Gastrocnemius medialis (tissue), 4 donors: ENCODE results near the gene NUP62. TPM values are rescaled to one million over a fixed set of nuclear protein-coding genes. Genes with fewer than 3 reads are reported as not detected.

Source experiments
- ATAC-seq, 2 donors: fragments of 150-250 bp; one replicate each; pipeline ENCODE4 v1.9.1; 2016
- DNase-seq, 2 donors: peaks; one replicate each; pipeline ENCODE4 v3.0.0-alpha.2; 2019
- H3K27ac ChIP-seq, 4 donors: fragments of 200-600 bp; sonication (generic); 1 replicate in 1 of 4; 2 replicates in 3 of 4; pipeline ENCODE4 v1.5.1; 2016 to 2018; ENCODE audit warnings: mild to moderate bottlenecking in 2 of 4, moderate library complexity in 1 of 4
- H3K27me3 ChIP-seq, 3 donors: fragments of 200-600 bp; sonication (generic) in 2 of 3; 1 replicate in 1 of 3; 2 replicates in 2 of 3; pipeline versions ENCODE4 v1.5.1 to v1.6.0; 2016 to 2019; ENCODE audit warnings: mild to moderate bottlenecking in 1 of 3, moderate library complexity in 1 of 3
- H3K36me3 ChIP-seq, 2 donors: fragments of 200-600 bp; sonication (generic) in 1 of 2; one replicate each; pipeline ENCODE4 v1.5.1; 2017 to 2018
- H3K4me1 ChIP-seq, 2 donors: fragments of 200-600 bp; sonication (generic) in 1 of 2; one replicate each; pipeline ENCODE4 v1.5.1; 2016 to 2017; ENCODE audit warnings: mild to moderate bottlenecking in 2 of 2
- H3K4me3 ChIP-seq, 4 donors: fragments of 200-600 bp; sonication (generic) in 3 of 4; 1 replicate in 1 of 4; 2 replicates in 3 of 4; pipeline ENCODE4 v1.5.1; 2016 to 2019; ENCODE audit warnings: mild to moderate bottlenecking in 2 of 4
- H3K9me3 ChIP-seq, 3 donors: fragments of 200-600 bp; sonication (generic) in 2 of 3; 1 replicate in 1 of 3; 2 replicates in 2 of 3; pipeline ENCODE4 v1.5.1; 2016 to 2019
- POLR2A ChIP-seq, 2 donors: fragments of 450-650 bp; IDR thresholded peaks; one replicate each; pipeline ENCODE4 v1.6.1; 2017; ENCODE audit warnings: antibody characterized with exemption in 2 of 2, mild to moderate bottlenecking in 2 of 2, moderate library complexity in 2 of 2
- in situ Hi-C, 4 donors: fragments of 200-750 bp; cut with MboI; loops; one replicate each; pipeline versions ENCODE4 v1.15.0 to v1.8.0; 2017; ENCODE audit warnings: low sequenced_read_pairs in 4 of 4
- intact Hi-C: fragments of 100-400 bp; cut with DNase I; formaldehyde crosslinking; loops from one replicate; pipeline ENCODE4 v1.15.1; 2023; ENCODE audit warnings: low total_unique reads
- total RNA-seq, 4 donors: library from RNA; depleted of rRNA; stranded (reverse); fragments of >200 nt; gene quantifications; one replicate each; pipeline versions ENCODE4 v1.1.0 to v1.2.3, GENCODE V29; 2016
- TF ChIP-seq, protein P1 (sequence below), 5 experiments: fragments of 450-650 bp in 3 of 5; fragments of 200-600 bp in 2 of 5; sonication (generic) in 2 of 5; IDR thresholded peaks in 4 of 5; conservative IDR thresholded peaks in 1 of 5; 1 replicate in 4 of 5; 2 replicates in 1 of 5; pipeline ENCODE4 v1.5.1; 2016 to 2019; ENCODE audit warnings: antibody characterized with exemption in 5 of 5, mild to moderate bottlenecking in 3 of 5, moderate library complexity in 3 of 5

NUP62 gene
- total RNA-seq, 4 donors from 2014 or later: 32.8 to 38.0 (median 36.3) TPM

DNA sequence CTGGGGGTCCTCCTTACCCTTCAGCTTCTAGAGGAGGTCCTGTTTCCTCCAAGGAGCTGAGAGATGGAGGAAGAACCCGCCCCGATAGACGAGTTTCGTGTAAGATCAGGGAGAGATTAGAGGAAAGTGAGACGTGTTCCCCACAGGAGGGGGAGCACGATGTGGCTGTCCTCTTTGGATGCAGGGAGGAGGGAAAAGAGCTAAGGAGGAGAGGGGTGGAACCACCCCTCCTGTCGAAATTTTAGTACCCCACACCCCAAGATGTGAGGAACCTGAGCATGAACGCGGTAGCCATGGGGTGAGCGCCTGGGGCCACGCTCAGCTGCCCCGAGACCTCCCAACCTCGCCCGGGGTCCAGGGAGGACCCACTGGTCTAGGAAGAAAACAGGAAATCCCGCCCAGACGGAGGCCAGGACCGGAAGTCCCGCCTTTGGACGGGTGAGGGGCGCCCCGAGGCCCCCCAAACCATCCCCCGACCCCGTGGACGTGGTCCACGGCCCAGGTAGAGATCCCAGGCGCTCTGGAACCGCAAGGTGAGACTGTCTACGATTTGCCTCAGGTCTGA is 53.4 kb downstream of the NUP62 start:
- intact Hi-C loops (loop anchor here (1.0 to 10.0 kb wide), 8 partner anchors 9 to 1241 kb away; partner anchors contain the start of genes DBP, FUZ, MYH14 and PNKP), in situ Hi-C loops (loop anchor here in 2 of 4 donors (10.0 kb wide), 1 partner anchor 61 kb away; the partner anchor contains the start of genes FUZ (in 2 of the 2) and MED25 (in 2 of the 2))
- peaks cover 0 to 40% of the 10 kb centered on the region in 2 donors for H3K36me3 ChIP-seq
- TF ChIP-seq, protein P1, sequence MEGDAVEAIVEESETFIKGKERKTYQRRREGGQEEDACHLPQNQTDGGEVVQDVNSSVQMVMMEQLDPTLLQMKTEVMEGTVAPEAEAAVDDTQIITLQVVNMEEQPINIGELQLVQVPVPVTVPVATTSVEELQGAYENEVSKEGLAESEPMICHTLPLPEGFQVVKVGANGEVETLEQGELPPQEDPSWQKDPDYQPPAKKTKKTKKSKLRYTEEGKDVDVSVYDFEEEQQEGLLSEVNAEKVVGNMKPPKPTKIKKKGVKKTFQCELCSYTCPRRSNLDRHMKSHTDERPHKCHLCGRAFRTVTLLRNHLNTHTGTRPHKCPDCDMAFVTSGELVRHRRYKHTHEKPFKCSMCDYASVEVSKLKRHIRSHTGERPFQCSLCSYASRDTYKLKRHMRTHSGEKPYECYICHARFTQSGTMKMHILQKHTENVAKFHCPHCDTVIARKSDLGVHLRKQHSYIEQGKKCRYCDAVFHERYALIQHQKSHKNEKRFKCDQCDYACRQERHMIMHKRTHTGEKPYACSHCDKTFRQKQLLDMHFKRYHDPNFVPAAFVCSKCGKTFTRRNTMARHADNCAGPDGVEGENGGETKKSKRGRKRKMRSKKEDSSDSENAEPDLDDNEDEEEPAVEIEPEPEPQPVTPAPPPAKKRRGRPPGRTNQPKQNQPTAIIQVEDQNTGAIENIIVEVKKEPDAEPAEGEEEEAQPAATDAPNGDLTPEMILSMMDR (IDR thresholded peaks at IDR 0.05 in 4 of 5, conservative IDR thresholded peaks at IDR 0.05 in 1 of 5): no peak
- TF ChIP-seq POLR2A (IDR thresholded peaks at IDR 0.05): no peak
- DNase-seq: peak; percentile 32 to 55
- H3K27me3 ChIP-seq: no peaks in the 10 kb centered on the region
- ATAC-seq: peak in 1 of 2 donors; percentile 11
- peaks cover 30 to 36% of the 10 kb centered on the region in 2 donors for H3K4me1 ChIP-seq
- peak overlapping the region; percentile 91 to 100 (median 99) for H3K27ac ChIP-seq
- H3K9me3 ChIP-seq: no peaks in the 10 kb centered on the region
- H3K4me3 ChIP-seq: peak overlapping the region; percentile 62 to 95 (median 92)

DNA sequence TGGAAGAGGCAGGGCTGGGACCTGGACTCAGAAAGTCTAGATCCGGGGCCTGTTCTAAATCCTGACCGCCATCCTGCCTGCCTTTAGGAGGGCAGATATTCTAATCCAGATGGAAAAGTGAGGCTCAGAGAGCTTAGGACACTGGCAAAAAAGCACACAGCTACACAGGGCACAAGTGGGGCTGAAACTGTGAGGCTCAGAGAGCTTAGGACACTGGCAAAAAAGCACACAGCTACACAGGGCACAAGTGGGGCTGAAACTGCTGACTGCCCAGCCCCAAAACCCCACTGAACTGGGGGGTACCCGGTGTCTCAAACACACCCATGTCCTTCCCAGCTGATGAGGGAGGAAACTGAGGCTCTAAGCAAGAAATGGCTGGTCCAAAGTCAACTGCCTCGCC is 54.1 kb downstream of the NUP62 start:
- no peaks in the 10 kb centered on the region for H3K27me3 ChIP-seq
- intact Hi-C loops: loop anchor here (5.0 to 10.0 kb wide), 4 partner anchors 327 to 1240 kb away; partner anchors contain the start of genes DBP, MYH14 and RPS11
- no peak for DNase-seq
- H3K27ac ChIP-seq: peak overlapping the region; percentile 91 to 100 (median 99)
- H3K9me3 ChIP-seq: no peaks in the 10 kb centered on the region
- TF ChIP-seq, protein P1 (IDR thresholded peaks at IDR 0.05 in 4 of 5, conservative IDR thresholded peaks at IDR 0.05 in 1 of 5): no peak
- no peak for TF ChIP-seq POLR2A (IDR thresholded peaks at IDR 0.05)
- H3K4me3 ChIP-seq: peak overlapping the region; percentile 62 to 95 (median 92)
- no peak for ATAC-seq
- in situ Hi-C loops: loop anchor here in 2 of 4 donors (10.0 kb wide), 1 partner anchor 60 kb away; the partner anchor contains the start of genes FUZ (in 2 of the 2) and MED25 (in 2 of the 2)
- peaks cover 35 to 43% of the 10 kb centered on the region in 2 donors for H3K4me1 ChIP-seq
- H3K36me3 ChIP-seq: peaks cover 0 to 33% of the 10 kb centered on the region in 2 donors

DNA sequence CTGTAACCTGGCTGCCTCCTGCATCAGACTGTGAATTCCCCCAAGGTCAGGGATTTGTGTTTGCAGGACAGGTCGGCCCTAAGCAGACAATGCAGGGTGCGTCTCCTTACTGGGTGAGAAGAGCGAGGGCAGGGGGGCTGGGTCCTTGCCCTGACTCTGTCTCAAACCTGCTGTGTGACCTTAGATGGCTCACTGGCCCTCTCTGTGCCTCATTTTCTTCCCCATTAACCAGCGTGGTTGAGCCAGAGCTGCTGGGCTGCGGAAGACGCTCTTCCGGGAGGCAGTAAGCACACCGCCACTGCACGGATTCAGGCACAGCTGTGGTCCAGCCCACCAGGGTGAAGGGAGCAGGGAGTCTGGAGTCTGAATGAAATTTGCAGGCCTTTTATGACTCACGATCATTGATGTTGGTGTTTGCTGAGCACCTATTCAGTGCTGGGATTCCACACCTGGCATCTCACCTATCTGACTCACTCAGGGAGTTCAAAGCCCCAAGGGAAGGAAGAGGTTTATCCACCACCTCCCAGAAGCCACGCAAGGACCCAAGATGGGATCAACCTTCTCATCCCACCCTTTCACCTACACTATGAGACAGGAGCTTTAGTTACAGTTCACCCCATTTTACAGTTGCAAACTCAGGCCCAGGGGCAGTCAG is 54.7 kb downstream of the NUP62 start:
- peak overlapping the region in 1 of 4 donors; percentile 92 for H3K4me3 ChIP-seq
- peaks cover 40 to 47% of the 10 kb centered on the region in 2 donors for H3K4me1 ChIP-seq
- H3K9me3 ChIP-seq: no peaks in the 10 kb centered on the region
- H3K36me3 ChIP-seq: peaks cover 0 to 28% of the 10 kb centered on the region in 2 donors
- H3K27ac ChIP-seq: peak overlapping the region; percentile 91 to 100 (median 99)
- ATAC-seq: no peak
- no peak for DNase-seq
- intact Hi-C loops: loop anchor here (5.0 to 10.0 kb wide), 4 partner anchors 328 to 1240 kb away; partner anchors contain the start of genes DBP, MYH14 and RPS11
- TF ChIP-seq, protein P1 (IDR thresholded peaks at IDR 0.05 in 4 of 5, conservative IDR thresholded peaks at IDR 0.05 in 1 of 5): no peak
- TF ChIP-seq POLR2A (IDR thresholded peaks at IDR 0.05): no peak
- in situ Hi-C loops: loop anchor here in 2 of 4 donors (10.0 kb wide), 1 partner anchor 60 kb away; the partner anchor contains the start of genes FUZ (in 2 of the 2) and MED25 (in 2 of the 2)
- no peaks in the 10 kb centered on the region for H3K27me3 ChIP-seq

DNA sequence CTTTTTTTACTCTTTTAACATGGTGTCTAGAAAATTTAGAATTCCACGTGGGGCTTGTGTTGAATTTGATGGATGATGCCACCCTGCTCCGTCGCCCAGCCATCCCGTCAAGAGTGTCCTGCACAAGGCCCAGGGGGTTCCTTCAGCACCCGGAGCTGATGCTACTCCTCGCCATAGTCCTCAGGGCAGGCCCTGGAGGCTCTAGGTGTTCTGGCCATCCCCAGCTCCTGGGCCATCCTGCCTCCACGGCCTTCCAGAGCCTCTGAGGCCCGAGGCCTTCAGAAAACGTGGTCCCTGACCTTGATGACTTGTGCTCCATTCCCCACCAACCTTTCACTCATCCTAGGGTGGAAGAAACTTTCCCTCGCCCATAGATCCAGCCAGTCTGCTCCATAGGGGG is 55.5 kb downstream of the NUP62 start:
- no peak overlapping the region for H3K4me3 ChIP-seq
- no peaks in the 10 kb centered on the region for H3K27me3 ChIP-seq
- ATAC-seq (no peak), DNase-seq (no peak)
- peak overlapping the region in 3 of 4 donors; percentile 91 to 100 (median 99) for H3K27ac ChIP-seq
- in situ Hi-C loops: loop anchor here in 2 of 4 donors (10.0 kb wide), 1 partner anchor 59 kb away; the partner anchor contains the start of genes FUZ (in 2 of the 2) and MED25 (in 2 of the 2)
- H3K36me3 ChIP-seq: peaks cover 0 to 20% of the 10 kb centered on the region in 2 donors
- intact Hi-C loops: loop anchor here (10.0 kb wide), 1 partner anchor 1239 kb away; the partner anchor contains the start of gene DBP
- H3K4me1 ChIP-seq: peaks cover 42 to 44% of the 10 kb centered on the region in 2 donors
- H3K9me3 ChIP-seq: no peaks in the 10 kb centered on the region
- no peak for TF ChIP-seq POLR2A (IDR thresholded peaks at IDR 0.05)
- TF ChIP-seq, protein P1 (IDR thresholded peaks at IDR 0.05 in 4 of 5, conservative IDR thresholded peaks at IDR 0.05 in 1 of 5): no peak
